ENCODE data around the gene NSDHL.
A peak's percentile ranks its signal among the peaks of the same experiment; 100 is the strongest.
"Not testable (repeated sequence)": the region's sequence is repeated elsewhere in the genome, so short reads cannot be mapped to it uniquely, and the experiment has no call there.

Gene NSDHL

GRCh38 chrX:152895121-152895520, 64.3 kb downstream of the NSDHL start:
- no peak for DNase-seq (ENCODE audit: low read depth)

- no peak for DNase-seq (ENCODE audit: low read depth)
Observed at GRCh38 chrX:152895724-152896420, 65.0 kb downstream of the NSDHL start.

GRCh38 chrX:152896450-152896849, 65.6 kb downstream of the NSDHL start:
- DNase-seq (ENCODE audit: low read depth): no peak

GRCh38 chrX:152897222-152898131, 66.6 kb downstream of the NSDHL start, which contains the start of gene ZNF185:
TSS of gene ZNF185 (plus strand) at chrX:152898067. CDS start at chrX:152914490, 16,423 bp downstream.
- DNase-seq (ENCODE audit: low read depth): no peak

- no peak for DNase-seq (ENCODE audit: low read depth)
Observed at GRCh38 chrX:152898442-152898841, 67.6 kb downstream of the NSDHL start.

GRCh38 chrX:152899111-152899873, 68.4 kb downstream of the NSDHL start:
- DNase-seq (ENCODE audit: low read depth): no peak

GRCh38 chrX:152899874-152900719, 69.2 kb downstream of the NSDHL start:
- no peak for DNase-seq (ENCODE audit: low read depth)

GRCh38 chrX:152900937-152901445, 70.1 kb downstream of the NSDHL start:
- DNase-seq (ENCODE audit: low read depth): no peak

GRCh38 chrX:152901816-152902501, 71.1 kb downstream of the NSDHL start:
- no peak for DNase-seq (ENCODE audit: low read depth)

GRCh38 chrX:152902502-152902820, 71.6 kb downstream of the NSDHL start:
- DNase-seq (ENCODE audit: low read depth): no peak

GRCh38 chrX:152903589-152903988, 72.7 kb downstream of the NSDHL start:
- no peak for DNase-seq (ENCODE audit: low read depth)

GRCh38 chrX:152904151-152905080, 73.6 kb downstream of the NSDHL start:
- peak; percentile 4 for DNase-seq (ENCODE audit: low read depth)

- DNase-seq (ENCODE audit: low read depth): no peak
Observed at GRCh38 chrX:152905081-152905420, 74.2 kb downstream of the NSDHL start.

GRCh38 chrX:152907084-152907651, 76.3 kb downstream of the NSDHL start:
- no peak for DNase-seq (ENCODE audit: low read depth)

GRCh38 chrX:152908486-152908885, 77.6 kb downstream of the NSDHL start:
- DNase-seq (ENCODE audit: low read depth): no peak

- not testable (repeated sequence) for DNase-seq (ENCODE audit: low read depth)
Observed at GRCh38 chrX:152910018-152910417, 79.2 kb downstream of the NSDHL start.

GRCh38 chrX:152912106-152912505, 81.2 kb downstream of the NSDHL start:
- DNase-seq (ENCODE audit: low read depth): no peak

GRCh38 chrX:152912641-152913040, 81.8 kb downstream of the NSDHL start:
- no peak for DNase-seq (ENCODE audit: low read depth)

GRCh38 chrX:152913346-152913745, 82.5 kb downstream of the NSDHL start:
- no peak for DNase-seq (ENCODE audit: low read depth)
